Right lobe of liver (tissue), 6 donors: ENCODE measurements around the gene SNX6. TPM values are rescaled to one million over a fixed set of nuclear protein-coding genes. Genes with fewer than 3 reads are reported as not detected.

Source experiments
- ATAC-seq, 4 donors: fragments of 200-7000 bp; cut with Tn5 transposase; one replicate each; pipeline ENCODE4 v1.9.1; 2020; ENCODE audit warnings: mild to moderate bottlenecking in 4 of 4, moderate library complexity in 4 of 4
- DNase-seq, 3 donors: peaks; one replicate each; pipeline ENCODE4 v3.0.0-alpha.2; 2020
- H3K27ac ChIP-seq, 3 donors: fragments of 200-600 bp; one replicate each; pipeline ENCODE4 v1.8.0; 2022
- H3K27me3 ChIP-seq, 2 donors: fragments of 200-600 bp; one replicate each; pipeline ENCODE4 v1.8.0; 2022
- H3K36me3 ChIP-seq, 4 donors: fragments of 200-600 bp; sonication (generic) in 1 of 4; one replicate each; pipeline versions ENCODE4 v1.5.1 to v1.8.0; 2017 to 2022; ENCODE audit warnings: control low read depth in 1 of 4
- H3K4me1 ChIP-seq, 4 donors: fragments of 200-600 bp; sonication (generic) in 1 of 4; one replicate each; pipeline versions ENCODE4 v1.5.1 to v1.8.0; 2017 to 2022; ENCODE audit warnings: control low read depth in 1 of 4
- H3K4me3 ChIP-seq, 3 donors: fragments of 200-600 bp; one replicate each; pipeline ENCODE4 v1.8.0; 2022
- H3K9me3 ChIP-seq, 4 donors: fragments of 200-600 bp; sonication (generic) in 1 of 4; one replicate each; pipeline versions ENCODE4 v1.5.1 to v1.8.0; 2017 to 2022; ENCODE audit warnings: control low read depth in 1 of 4
- CTCF ChIP-seq, 4 donors: fragments of 200-600 bp in 3 of 4; fragments of 450-650 bp in 1 of 4; IDR thresholded peaks; one replicate each; pipeline versions ENCODE4 v1.5.1 to v1.8.0; 2016 to 2022; ENCODE audit warnings: antibody characterized with exemption in 4 of 4, mild to moderate bottlenecking in 2 of 4
- POLR2A ChIP-seq: fragments of 450-650 bp; IDR thresholded peaks from one replicate; pipeline ENCODE4 v1.6.1; 2017; ENCODE audit warnings: antibody characterized with exemption, mild to moderate bottlenecking
- WGBS: methylation state at CpG from one replicate; pipeline ENCODE4 v1.1.6; 2018; ENCODE audit warnings: low coverage, low lambda C conversion rate; ENCODE audit not compliant: insufficient coverage; ENCODE audit errors: missing lambda C conversion rate; 5-methylcytosine and 5-hydroxymethylcytosine counted together
- intact Hi-C, 2 donors: fragments of 100-400 bp; cut with DNase I; formaldehyde crosslinking; loops; one replicate each; pipeline versions ENCODE4 v1.11.2 to v1.14.1; 2022
- total RNA-seq, 6 experiments: library from RNA; depleted of rRNA in 2 of 6; stranded (reverse); fragments of >200 nt in 2 of 6; fragmentation: NEBNext Ultra II Directional in 3 of 6; extraction: Animal tissue kit (Norgen Biotek cat#: 25700) in 3 of 6; gene quantifications; one replicate each; pipeline versions ENCODE4 v1.1.0 to v1.2.4, GENCODE V29; 2016 to 2023
- donor health status: DM: no; HTN: yes; CAD: no.
- donor health status: DM: no; HTN: no; CAD: no.
- donor health status: DM: no; HTN: no; CAD: no.
- donor health status: DM: no; HTN: yes; CAD: no.
- donor health status: DM: no; HTN: yes; CAD: no.

Gene SNX6
- total RNA-seq, 6 experiments from 2014 or later: 16.4 to 49.7 (median 31.5) TPM

- Histone ChIP-seq H3K27me3 (no peaks in the 10 kb centered on the region), H3K4me3 (no peak overlapping the region), H3K4me1 (peaks cover 0 to 10% (median 0%) of the 10 kb centered on the region in 4 donors), H3K27ac (no peak overlapping the region), H3K9me3 (no peaks in the 10 kb centered on the region), H3K36me3 (no peaks in the 10 kb centered on the region)
- DNase-seq: no peak
- intact Hi-C loops: loop anchor here (5.0 to 10.0 kb wide), 2 partner anchors 51 to 54 kb away; no protein-coding TSS in a partner anchor
- ATAC-seq: no peak
- TF ChIP-seq CTCF (IDR thresholded peaks at IDR 0.05) (no peak), POLR2A (no peak)
- WGBS: 90% methylated on average over 1 of the region's 1 CpG
Observed at GRCh38 chr14:34673702-34674101, 43.8 kb upstream of the SNX6 start.

DNA sequence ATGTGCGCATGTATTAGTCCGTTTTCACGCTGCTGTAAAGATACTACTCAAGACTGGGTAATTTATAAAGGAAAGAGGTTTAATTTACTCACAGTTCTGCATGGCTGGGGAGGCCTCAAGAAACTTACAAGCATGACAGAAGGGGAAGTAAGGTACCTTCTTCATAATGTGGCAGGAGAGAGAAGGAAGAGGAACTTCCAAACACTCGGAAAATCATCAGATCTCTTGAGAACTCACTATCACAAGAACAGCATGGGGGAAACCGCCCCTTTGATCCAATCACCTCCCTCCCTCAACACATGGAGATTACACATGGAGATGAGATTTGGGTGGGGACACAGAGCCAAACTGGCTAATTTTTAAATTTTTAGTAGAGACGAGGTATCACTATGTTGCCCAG lies 41.8 kb upstream of the SNX6 start:
- TF ChIP-seq CTCF (IDR thresholded peaks at IDR 0.05): no peak
- no peak for TF ChIP-seq POLR2A
- ATAC-seq (peak in 2 of 4 donors; percentile 24 to 30), DNase-seq (no peak)
- Histone ChIP-seq H3K36me3 (no peaks in the 10 kb centered on the region), H3K27me3 (no peaks in the 10 kb centered on the region), H3K4me1 (peaks cover 0 to 4% (median 0%) of the 10 kb centered on the region in 4 donors), H3K27ac (no peak overlapping the region), H3K9me3 (no peaks in the 10 kb centered on the region), H3K4me3 (no peak overlapping the region)
- 55% methylated on average over 6 of the region's 6 CpGs for WGBS
- intact Hi-C loops: loop anchor here (5.0 to 10.0 kb wide), 2 partner anchors 53 to 56 kb away; no protein-coding TSS in a partner anchor

DNA sequence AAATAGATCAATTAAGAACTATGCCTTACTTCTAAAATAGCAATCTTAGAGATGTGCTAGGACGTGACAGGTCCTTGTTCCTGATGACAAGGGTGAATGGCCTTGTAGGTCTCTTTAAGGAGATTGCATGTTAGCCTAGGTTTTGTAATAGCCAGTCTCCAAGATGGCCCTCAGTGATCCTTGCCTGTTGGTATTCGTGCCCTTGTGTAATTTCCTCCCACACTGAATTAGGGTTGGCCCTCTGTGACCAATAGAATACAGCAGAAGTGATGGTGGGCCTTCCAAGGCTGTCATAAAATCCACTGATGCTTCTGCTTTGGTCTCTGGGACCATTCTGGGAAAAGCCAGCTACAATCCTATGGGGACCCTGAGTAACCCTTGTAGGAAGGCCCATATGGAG lies 38.2 kb upstream of the SNX6 start:
- Histone ChIP-seq H3K4me1 (no peaks in the 10 kb centered on the region), H3K9me3 (no peaks in the 10 kb centered on the region), H3K27me3 (no peaks in the 10 kb centered on the region), H3K4me3 (no peak overlapping the region), H3K27ac (no peak overlapping the region), H3K36me3 (no peaks in the 10 kb centered on the region)
- WGBS: 88% methylated on average over 1 of the region's 2 CpGs
- TF ChIP-seq POLR2A: no peak
- TF ChIP-seq CTCF (IDR thresholded peaks at IDR 0.05): no peak
- ATAC-seq: no peak
- DNase-seq: no peak
- intact Hi-C loops: no loop called here

DNA sequence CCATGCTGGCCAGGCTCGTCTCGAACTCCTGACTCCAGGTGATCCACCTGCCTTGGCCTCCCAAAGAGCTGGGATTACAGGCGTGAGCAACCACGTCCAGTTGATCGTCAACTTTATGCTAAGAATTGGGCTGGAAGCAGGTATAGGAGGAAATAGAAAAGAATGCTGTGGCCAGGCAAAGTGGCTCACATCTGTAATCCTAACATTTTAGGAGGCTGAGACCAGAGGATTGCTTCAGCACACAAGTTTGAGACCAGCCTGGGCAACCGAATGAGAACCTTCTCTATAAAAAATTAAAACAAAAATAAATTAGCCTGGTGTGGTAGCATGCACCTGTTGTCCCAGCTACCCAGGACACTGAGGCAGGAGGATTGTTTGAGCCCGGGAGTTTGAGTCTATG lies 37.1 kb upstream of the SNX6 start:
- DNase-seq: no peak
- TF ChIP-seq POLR2A (no peak), CTCF (IDR thresholded peaks at IDR 0.05) (no peak)
- Histone ChIP-seq H3K9me3 (no peaks in the 10 kb centered on the region), H3K4me1 (no peaks in the 10 kb centered on the region), H3K4me3 (no peak overlapping the region), H3K27ac (peak overlapping the region in 1 of 3 donors; percentile 43), H3K36me3 (no peaks in the 10 kb centered on the region), H3K27me3 (no peaks in the 10 kb centered on the region)
- ATAC-seq: no peak
- WGBS: 88% methylated on average over 7 of the region's 7 CpGs
- intact Hi-C loops: no loop called here
